Smooth muscle cell (in vitro differentiated cells): Measurements from ENCODE around the gene AMOTL2. TPM values are rescaled to one million over a fixed set of nuclear protein-coding genes. Genes with fewer than 3 reads are reported as not detected.

Experiments used
- DNase-seq: peaks from one replicate; lab custom pipeline; 2025; ENCODE audit not compliant: unreplicated experiment; lab: John Stamatoyannopoulos, UW
- H2AFZ ChIP-seq: fragments of 200-600 bp; sonication (generic); 2 replicates; pipeline ENCODE4 v1.6.0; 2016; ENCODE audit warnings: antibody characterized with exemption, low read depth, mild to moderate bottlenecking
- H3F3A ChIP-seq: fragments of 200-600 bp; sonication (generic); 2 replicates; pipeline ENCODE4 v1.6.0; 2017; ENCODE audit warnings: antibody characterized with exemption, low read depth
- H3K27ac ChIP-seq: fragments of 200-600 bp; sonication (generic); 2 replicates; pipeline ENCODE4 v1.5.1; 2016; ENCODE audit warnings: low read depth, mild to moderate bottlenecking
- H3K27me3 ChIP-seq: fragments of 200-600 bp; sonication (generic); 2 replicates; pipeline ENCODE4 v1.6.1; 2016; ENCODE audit warnings: low read depth, mild to moderate bottlenecking
- H3K36me3 ChIP-seq: fragments of 200-600 bp; sonication (generic); 2 replicates; pipeline ENCODE4 v1.5.1; 2016; ENCODE audit warnings: low read depth
- H3K4me1 ChIP-seq: fragments of 200-600 bp; sonication (generic); 2 replicates; pipeline ENCODE4 v1.5.1; 2016; ENCODE audit warnings: low read depth
- H3K4me2 ChIP-seq: fragments of 200-600 bp; sonication (generic); 2 replicates; pipeline ENCODE4 v1.6.0; 2016; ENCODE audit warnings: mild to moderate bottlenecking
- H3K4me3 ChIP-seq: fragments of 200-600 bp; sonication (generic); 2 replicates; pipeline ENCODE4 v1.5.1; 2016; ENCODE audit warnings: mild to moderate bottlenecking
- H3K79me2 ChIP-seq: fragments of 200-600 bp; sonication (generic); 2 replicates; pipeline ENCODE4 v1.6.0; 2016; ENCODE audit warnings: low read depth, mild to moderate bottlenecking
- H3K9ac ChIP-seq: fragments of 200-600 bp; sonication (generic); 2 replicates; pipeline ENCODE4 v1.6.0; 2016; ENCODE audit warnings: low read depth
- H3K9me3 ChIP-seq: fragments of 200-600 bp; sonication (generic); replicated peaks from 2 replicates; pipeline ENCODE4 v1.5.1; 2016; ENCODE audit warnings: low read depth
- H4K20me1 ChIP-seq: fragments of 200-600 bp; sonication (generic); 2 replicates; pipeline ENCODE4 v1.6.0; 2016; ENCODE audit warnings: low read depth
- CTCF ChIP-seq: fragments of 200-600 bp; sonication (generic); IDR thresholded peaks from 2 replicates; pipeline ENCODE4 v1.5.1; 2017; ENCODE audit warnings: borderline replicate concordance, mild to moderate bottlenecking, antibody characterized with exemption; ENCODE audit not compliant: insufficient read depth, poor library complexity, severe bottlenecking
- WGBS: methylation state at CpG from one replicate; pipeline ENCODE4 v1.1.7; 2016; ENCODE audit warnings: low lambda C conversion rate; 5-methylcytosine and 5-hydroxymethylcytosine counted together
- polyA plus RNA-seq: library from polyadenylated mRNA; unstranded; fragments of >200 nt; fragmentation: Nextera tagmentation; extraction: Ambion mirVana; gene quantifications from 2 replicates; pipeline ENCODE4 v1.2.1, GENCODE V29; 2016
- total RNA-seq: library from RNA; depleted of rRNA; stranded (reverse); fragments of >200 nt; gene quantifications from 2 replicates; pipeline ENCODE4 v1.2.3, GENCODE V29; 2014

AMOTL2 gene
- total and polyA plus RNA-seq, 2 experiments from 2014 or later = 109 to 114 TPM

GRCh38 chr3:134369861-134370596 is 4.2 kb downstream of the AMOTL2 start:
- H3K27me3 ChIP-seq = no peaks in the 10 kb centered on the region
- H3K9me3 ChIP-seq = no peaks in the 10 kb centered on the region
- H3K9ac ChIP-seq = no peak overlapping the region
- no peak for DNase-seq
- 71% methylated on average over 2 of the region's 2 CpGs for WGBS
- H3K4me3 ChIP-seq = no peak overlapping the region
- H3K4me1 ChIP-seq = peaks cover 39% of the 10 kb centered on the region
- peaks cover 44% of the 10 kb centered on the region for H3K79me2 ChIP-seq
- H3F3A ChIP-seq = peaks cover 21% of the 10 kb centered on the region
- H3K27ac ChIP-seq = peak overlapping the region; percentile 60
- peaks cover 3% of the 10 kb centered on the region for H3K36me3 ChIP-seq
- peaks cover 78% of the 10 kb centered on the region for H4K20me1 ChIP-seq
- no peak overlapping the region for H2AFZ ChIP-seq
- H3K4me2 ChIP-seq = peak overlapping the region; percentile 71
- no peak for TF ChIP-seq CTCF

GRCh38 chr3:134369231-134369741 is 5.0 kb downstream of the AMOTL2 start:
- Histone ChIP-seq H3K4me2 (peak overlapping the region; percentile 71), H2AFZ (no peak overlapping the region), H3K4me3 (no peak overlapping the region), H3K27me3 (no peaks in the 10 kb centered on the region), H3F3A (peaks cover 21% of the 10 kb centered on the region), H3K27ac (peak overlapping the region; percentile 60), H3K9ac (no peak overlapping the region), H3K9me3 (no peaks in the 10 kb centered on the region), H3K4me1 (peaks cover 45% of the 10 kb centered on the region), H4K20me1 (peaks cover 78% of the 10 kb centered on the region), H3K36me3 (peaks cover 3% of the 10 kb centered on the region), H3K79me2 (peaks cover 44% of the 10 kb centered on the region)
- TF ChIP-seq CTCF = no peak
- DNase-seq = no peak
- WGBS = 58% methylated on average over 10 of the region's 10 CpGs

GRCh38 chr3:134368751-134369105 is 5.5 kb downstream of the AMOTL2 start:
- Histone ChIP-seq H3K4me2 (peak overlapping the region; percentile 52), H4K20me1 (peaks cover 81% of the 10 kb centered on the region), H3K36me3 (peaks cover 3% of the 10 kb centered on the region), H3K27ac (peak overlapping the region; percentile 60), H2AFZ (no peak overlapping the region), H3K9me3 (no peaks in the 10 kb centered on the region), H3K27me3 (no peaks in the 10 kb centered on the region), H3K79me2 (peaks cover 45% of the 10 kb centered on the region), H3K4me3 (no peak overlapping the region), H3K4me1 (peaks cover 47% of the 10 kb centered on the region), H3K9ac (no peak overlapping the region), H3F3A (peaks cover 21% of the 10 kb centered on the region)
- no peak for TF ChIP-seq CTCF
- DNase-seq = no peak
- WGBS = 95% methylated on average over 4 of the region's 4 CpGs
